ENCODE results near the gene PHYKPL.
"Not testable (repeated sequence)": the region's sequence is repeated elsewhere in the genome, so short reads cannot be mapped to it uniquely, and the experiment has no call there.

Gene PHYKPL

GRCh38 chr5:178205749-178206047 is 26.9 kb downstream of the PHYKPL start:
- no peak for DNase-seq

- peak; percentile 86 for DNase-seq
These were observed 27.5 kb downstream of the PHYKPL start for GRCh38 chr5:178204935-178205748.

GRCh38 chr5:178204182-178204934 is 28.2 kb downstream of the PHYKPL start, which contains the start of gene HNRNPAB:
Gene HNRNPAB, plus strand, starts transcription at chr5:178204533. Its CDS starts 305 bp downstream, at chr5:178204838.
- peak; percentile 96 for DNase-seq

GRCh38 chr5:178203670-178204181 is 28.9 kb downstream of the PHYKPL start:
- no peak for DNase-seq

GRCh38 chr5:178202541-178202940 is 30.1 kb downstream of the PHYKPL start:
- DNase-seq: no peak

GRCh38 chr5:178201927-178202235 is 30.7 kb downstream of the PHYKPL start:
- no peak for DNase-seq

GRCh38 chr5:178201221-178201926 is 31.2 kb downstream of the PHYKPL start:
- no peak for DNase-seq

- DNase-seq: no peak
These were observed 32.8 kb downstream of the PHYKPL start for GRCh38 chr5:178199581-178200434.

- DNase-seq: no peak
These were observed 33.9 kb downstream of the PHYKPL start for GRCh38 chr5:178198706-178199105.

- DNase-seq: not testable (repeated sequence)
These were observed 34.5 kb downstream of the PHYKPL start for GRCh38 chr5:178198151-178198550.

- DNase-seq: no peak
These were observed 35.6 kb downstream of the PHYKPL start for GRCh38 chr5:178196986-178197385.

- DNase-seq: no peak
These were observed 36.3 kb downstream of the PHYKPL start for GRCh38 chr5:178196281-178196812.

GRCh38 chr5:178194026-178194425 is 38.6 kb downstream of the PHYKPL start:
- no peak for DNase-seq

GRCh38 chr5:178193251-178193809 is 39.3 kb downstream of the PHYKPL start:
- no peak for DNase-seq

- DNase-seq: no peak
These were observed 39.8 kb downstream of the PHYKPL start for GRCh38 chr5:178192787-178193186.

GRCh38 chr5:178192244-178192643 is 40.4 kb downstream of the PHYKPL start:
- DNase-seq: no peak

- no peak for DNase-seq
These were observed 40.9 kb downstream of the PHYKPL start for GRCh38 chr5:178191661-178192060.

GRCh38 chr5:178189433-178189832 is 43.2 kb downstream of the PHYKPL start:
- no peak for DNase-seq

- no peak for DNase-seq
These were observed 45.6 kb downstream of the PHYKPL start, which contains the start of gene GMCL2 for GRCh38 chr5:178187014-178187413. Gene GMCL2, minus strand, starts transcription at chr5:178187371. Its CDS starts 72 bp downstream, at chr5:178187299.

GRCh38 chr5:178186427-178186826 is 46.2 kb downstream of the PHYKPL start:
- DNase-seq: no peak

GRCh38 chr5:178182158-178182876 is 50.3 kb downstream of the PHYKPL start:
- no peak for DNase-seq

All from CD4-positive, alpha-beta T cell treated with Interleukin-17A for 4 hours (primary cell).